Left renal pelvis (tissue), 4 donors: ENCODE results near the gene CNNM1. TPM values are rescaled to one million over a fixed set of nuclear protein-coding genes. Genes with fewer than 3 reads are reported as not detected.

ENCODE experiments used
- DNase-seq, 4 donors: peaks; one replicate each; pipeline ENCODE4 v3.0.0-alpha.2; 2013; ENCODE audit warnings: low read depth in 4 of 4, low spot score in 3 of 4
- polyA plus RNA-seq, 4 donors: library from polyadenylated mRNA; unstranded; fragments of 120-200 nt; gene quantifications; one replicate each; pipeline ENCODE4 v1.2.1, GENCODE V29; 2013; ENCODE audit not compliant: insufficient read length in 4 of 4

Gene CNNM1
- polyA plus RNA-seq, 4 donors = 0.55 to 2.3 (median 1.7) TPM

DNA sequence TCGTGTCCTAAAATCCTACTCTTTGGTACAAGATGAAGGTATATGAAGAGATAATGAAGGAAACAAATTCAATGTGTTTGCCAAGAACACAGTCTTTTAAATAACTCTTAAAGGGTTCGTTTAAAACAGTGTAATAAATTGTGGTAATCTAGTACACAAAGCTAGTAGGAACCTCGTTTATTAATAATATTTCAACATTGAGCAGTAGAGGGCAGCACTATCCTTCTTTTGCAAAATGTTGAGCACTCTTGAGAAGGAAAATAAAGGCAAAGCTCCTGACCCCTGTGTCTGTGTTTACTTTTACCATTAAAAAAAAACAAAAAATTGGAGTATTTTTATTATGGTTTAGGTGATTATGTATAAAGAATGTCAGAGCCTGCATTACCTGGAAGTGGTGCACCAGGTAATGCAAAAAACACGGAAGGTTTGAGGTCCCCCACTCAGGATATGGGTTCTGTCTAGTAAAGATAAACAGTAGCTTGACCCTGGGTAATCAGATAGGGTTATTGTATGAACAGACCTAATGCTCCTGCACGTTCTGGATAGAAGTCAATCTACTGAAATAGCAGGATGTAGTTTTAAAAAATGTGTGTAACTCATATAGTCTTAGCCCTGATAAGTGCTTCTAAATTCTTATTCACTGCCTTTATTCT, 107.0 kb downstream of the CNNM1 start:
- DNase-seq = peak in 2 of 4 donors; percentile 26 to 39

DNA sequence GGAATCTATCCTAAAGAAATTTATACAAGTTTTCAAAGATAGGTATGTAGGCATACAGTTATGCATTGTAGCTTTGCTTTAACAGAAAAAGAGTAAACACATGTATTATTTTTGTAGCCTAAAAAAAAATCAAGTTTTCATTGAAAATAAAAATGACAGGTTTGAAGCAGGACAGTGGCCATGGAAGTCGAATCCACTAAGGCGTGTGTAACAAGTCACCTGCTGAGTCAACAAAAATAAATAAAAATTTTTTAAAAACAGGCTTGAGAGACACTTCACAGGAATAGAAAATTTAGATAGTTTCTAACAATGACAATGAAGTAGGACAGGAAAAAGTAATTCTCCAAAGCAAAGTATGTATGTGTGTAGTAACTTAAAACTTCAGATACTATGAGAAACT, 109.7 kb downstream of the CNNM1 start:
- DNase-seq = no peak

DNA sequence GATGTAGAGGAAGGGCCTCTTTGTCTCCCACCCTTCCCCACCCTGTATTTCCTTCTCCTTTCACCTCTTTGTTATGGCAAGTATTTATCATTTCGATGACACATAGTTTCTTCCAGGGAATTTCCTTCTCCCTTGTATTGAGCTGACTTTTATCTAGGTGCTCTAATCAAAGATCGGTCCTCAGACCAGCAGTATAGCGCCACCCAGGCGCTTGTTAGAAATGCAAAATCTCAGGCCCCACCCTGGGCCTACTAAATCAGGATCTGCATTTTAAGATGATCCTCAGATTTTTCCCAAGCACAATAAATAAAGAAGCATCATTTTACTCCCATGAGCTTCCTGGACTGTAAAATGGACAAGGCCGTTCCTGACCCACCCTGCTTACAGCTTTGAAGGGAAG, 113.2 kb downstream of the CNNM1 start:
- no peak for DNase-seq

DNA sequence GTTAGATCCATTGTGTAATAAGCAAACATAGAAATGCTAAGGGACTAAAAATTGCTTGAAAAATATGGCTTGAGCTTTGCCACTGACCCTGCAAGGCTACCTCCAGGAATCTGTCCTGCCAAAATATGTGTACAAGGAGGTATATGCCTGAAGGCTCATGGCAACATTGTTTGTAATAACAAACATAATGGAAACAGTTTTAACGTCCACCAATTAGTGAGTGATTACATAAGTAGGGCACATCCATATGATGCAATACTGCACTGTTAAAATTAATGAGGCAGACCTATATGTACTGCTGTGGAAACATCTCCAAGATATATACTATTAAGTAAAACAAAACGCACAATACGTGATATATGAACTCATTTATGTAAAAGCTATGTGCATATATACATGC, 114.3 kb downstream of the CNNM1 start:
- DNase-seq = no peak

Other genes with a start within 250 kb of the CNNM1 start
- 10 to 100 TPM in 1 of 4 donors, 1 to 10 TPM in 3; 1.3 to 12.6 (median 1.7) TPM for gene HPSE2, start 93.5 kb upstream of the CNNM1 start, polyA plus RNA-seq
- 10 to 100 TPM; 25.8 to 93.4 (median 82.7) TPM for gene GOT1, start 101.3 kb downstream of the CNNM1 start, polyA plus RNA-seq
- not detected for gene NKX2-3, start 203.6 kb downstream of the CNNM1 start, polyA plus RNA-seq